Fibroblast of skin of left biceps (primary cell): ENCODE data around the gene KRT4.

Experiments used
- DNase-seq, 2 experiments: peaks; one replicate each; pipeline ENCODE4 v3.0.0-alpha.2; 2013; ENCODE audit warnings: low read depth in 2 of 2

The KRT4 gene

GRCh38 chr12:52836491-52837412, 22.8 kb upstream of the KRT4 start:
- no peak for DNase-seq

- DNase-seq = no peak
Observed at GRCh38 chr12:52836042-52836466, 22.1 kb upstream of the KRT4 start.

GRCh38 chr12:52835271-52836041, 21.5 kb upstream of the KRT4 start:
- DNase-seq = no peak

GRCh38 chr12:52834727-52835001, 20.7 kb upstream of the KRT4 start:
- no peak for DNase-seq

- DNase-seq = no peak
Observed at GRCh38 chr12:52833922-52834726, 20.2 kb upstream of the KRT4 start, which contains the start of gene KRT79. Gene KRT79, minus strand, starts transcription at chr12:52834311. Its CDS starts 51 bp downstream, at chr12:52834260.

- no peak for DNase-seq
Observed at GRCh38 chr12:52832985-52833905, 19.3 kb upstream of the KRT4 start.

- no peak for DNase-seq
Observed at GRCh38 chr12:52832451-52832850, 18.5 kb upstream of the KRT4 start.

- DNase-seq = no peak
Observed at GRCh38 chr12:52831251-52831650, 17.3 kb upstream of the KRT4 start.

GRCh38 chr12:52829986-52830770, 16.3 kb upstream of the KRT4 start:
- DNase-seq = no peak

GRCh38 chr12:52828591-52829021, 14.7 kb upstream of the KRT4 start:
- no peak for DNase-seq

GRCh38 chr12:52828156-52828555, 14.2 kb upstream of the KRT4 start:
- no peak for DNase-seq

- no peak for DNase-seq
Observed at GRCh38 chr12:52827499-52828090, 13.7 kb upstream of the KRT4 start.

- no peak for DNase-seq
Observed at GRCh38 chr12:52826611-52827498, 12.9 kb upstream of the KRT4 start.

GRCh38 chr12:52825961-52826360, 12.0 kb upstream of the KRT4 start:
- no peak for DNase-seq

- DNase-seq = no peak
Observed at GRCh38 chr12:52824741-52825410, 11.0 kb upstream of the KRT4 start.

GRCh38 chr12:52823761-52824450, 10.0 kb upstream of the KRT4 start:
- DNase-seq = no peak

- DNase-seq = no peak
Observed at GRCh38 chr12:52822771-52823510, 9.0 kb upstream of the KRT4 start.
